ENCODE measurements around the gene KDM4B.

KDM4B gene

GRCh38 chr19:5035105-5035761 is 66.3 kb downstream of the KDM4B start:
- DNase-seq (ENCODE audit: low read depth) = no peak

DNA sequence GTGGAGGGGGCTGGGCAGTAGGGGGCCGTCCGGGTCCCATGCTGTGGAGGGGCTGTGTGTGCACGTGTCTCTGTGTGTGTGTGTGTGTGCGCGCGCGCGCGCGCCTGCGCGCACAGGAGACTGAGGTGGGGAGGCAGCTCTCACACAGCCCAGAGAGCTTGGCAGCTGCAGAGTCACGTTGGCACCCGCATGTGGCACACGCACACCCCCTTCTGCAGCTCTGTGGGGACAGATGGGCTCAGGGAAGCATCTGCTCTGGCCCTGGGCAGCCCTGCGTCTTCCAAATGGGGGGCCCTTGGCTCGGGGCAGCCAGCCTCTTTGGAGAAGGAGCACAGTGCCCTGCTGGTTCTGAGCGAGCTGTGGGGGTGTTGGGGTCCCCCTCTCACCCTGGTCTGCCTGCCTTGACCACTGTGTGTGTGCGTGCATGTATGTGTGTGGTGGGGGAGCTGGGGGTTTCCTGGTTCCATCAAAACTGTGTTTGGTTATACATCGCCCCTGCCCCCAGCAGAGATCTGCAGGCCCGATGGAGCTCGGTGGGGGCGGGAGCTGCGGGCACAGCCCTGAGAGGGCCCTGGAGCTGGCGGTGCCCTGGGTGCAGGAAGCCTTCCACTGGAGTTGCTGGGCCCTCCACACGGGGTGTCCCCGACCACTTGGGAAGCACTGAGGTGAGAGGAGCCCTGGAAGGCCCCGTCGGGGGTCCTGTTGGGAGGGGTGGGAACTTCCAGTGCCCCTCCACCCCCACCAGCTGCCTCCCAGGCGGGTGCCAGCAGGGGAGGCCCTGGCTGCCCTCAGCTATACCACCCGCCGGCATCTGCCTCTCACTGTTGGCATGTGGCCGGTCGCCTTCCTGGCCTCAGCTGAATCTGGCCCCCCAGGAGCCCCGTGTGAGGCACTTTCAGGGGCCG is 67.1 kb downstream of the KDM4B start:
- no peak for DNase-seq (ENCODE audit: low read depth)

DNA sequence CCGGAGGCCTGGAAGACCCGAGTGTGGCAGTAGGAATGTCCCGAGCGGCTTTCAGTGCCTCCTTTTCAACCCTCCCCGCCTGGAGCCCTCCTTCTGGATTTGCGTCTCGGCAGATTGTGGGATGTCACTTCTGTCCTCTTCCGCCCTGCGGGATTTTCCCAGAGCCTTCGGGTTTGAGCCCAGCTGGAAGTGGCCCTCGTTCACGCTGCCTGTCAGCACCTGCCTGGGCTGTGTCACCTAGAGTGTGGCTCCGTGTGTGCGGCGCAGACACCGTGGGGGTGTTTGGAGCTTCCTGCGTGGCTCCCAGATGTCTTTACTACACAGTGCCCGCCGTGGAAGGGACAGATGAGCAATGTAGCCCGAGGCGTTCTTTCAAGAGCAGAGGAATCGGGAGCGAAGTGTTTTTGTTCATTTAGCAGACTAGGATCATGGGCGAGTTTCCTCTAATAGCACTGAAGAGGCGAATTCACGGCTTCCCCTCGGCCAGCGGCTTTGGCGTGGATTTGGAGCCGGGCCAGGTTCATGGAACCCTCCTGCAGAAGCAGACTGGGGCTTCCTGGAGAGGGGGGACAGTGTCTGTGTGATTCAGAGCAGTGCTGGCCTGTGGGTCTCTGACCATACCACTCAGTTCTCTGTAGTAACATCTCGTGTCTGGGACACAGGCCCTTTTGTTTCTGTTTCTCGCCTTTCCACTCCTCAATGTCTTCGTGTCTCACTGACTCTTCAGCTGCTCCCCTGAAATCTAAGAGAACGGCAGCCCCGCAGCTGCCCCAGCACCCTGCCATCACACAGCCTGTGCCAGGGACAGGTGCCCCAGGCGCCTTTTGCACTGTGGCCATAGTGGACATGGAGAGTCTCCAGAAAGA is 68.0 kb downstream of the KDM4B start:
- DNase-seq (ENCODE audit: low read depth) = no peak

GRCh38 chr19:5037936-5038335 is 69.0 kb downstream of the KDM4B start:
- no peak for DNase-seq (ENCODE audit: low read depth)

GRCh38 chr19:5038631-5039271 is 69.8 kb downstream of the KDM4B start:
- DNase-seq (ENCODE audit: low read depth) = no peak

DNA sequence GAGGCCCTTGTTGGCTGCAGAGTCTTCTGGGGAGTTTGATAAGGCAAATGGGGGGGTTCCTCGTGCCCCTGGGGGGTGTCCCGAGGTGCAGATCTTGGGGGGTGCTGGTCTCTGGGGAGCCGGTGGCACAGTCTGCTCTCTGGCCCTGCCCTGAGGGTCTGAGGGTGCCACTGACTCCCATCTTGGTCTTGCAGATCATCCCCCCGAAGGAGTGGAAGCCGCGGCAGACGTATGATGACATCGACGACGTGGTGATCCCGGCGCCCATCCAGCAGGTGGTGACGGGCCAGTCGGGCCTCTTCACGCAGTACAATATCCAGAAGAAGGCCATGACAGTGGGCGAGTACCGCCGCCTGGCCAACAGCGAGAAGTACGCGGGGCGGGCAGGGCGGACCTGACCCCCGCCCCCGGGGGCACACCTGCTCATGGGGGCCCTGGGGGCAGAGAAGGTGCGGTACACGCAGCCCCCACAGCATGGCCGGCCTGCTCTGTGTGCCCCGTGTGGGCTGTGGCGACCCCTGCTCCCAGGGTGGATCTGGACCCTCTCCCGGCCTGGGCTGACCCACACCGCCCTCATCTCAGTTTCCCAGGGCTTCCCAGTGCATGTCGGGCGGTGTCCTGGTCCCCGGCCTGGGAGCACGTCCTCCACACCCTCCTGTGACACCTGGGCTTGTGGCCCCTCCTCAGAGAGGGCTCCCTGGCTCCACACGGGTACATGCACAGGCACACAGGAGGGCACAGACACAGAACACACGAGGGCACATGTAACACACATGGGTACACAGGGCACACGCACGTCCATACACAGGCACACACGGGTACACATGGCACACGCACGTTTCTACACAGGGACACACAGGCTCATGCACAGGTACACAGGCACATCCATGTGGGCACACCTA is 71.0 kb downstream of the KDM4B start:
- no peak for DNase-seq (ENCODE audit: low read depth)

DNA sequence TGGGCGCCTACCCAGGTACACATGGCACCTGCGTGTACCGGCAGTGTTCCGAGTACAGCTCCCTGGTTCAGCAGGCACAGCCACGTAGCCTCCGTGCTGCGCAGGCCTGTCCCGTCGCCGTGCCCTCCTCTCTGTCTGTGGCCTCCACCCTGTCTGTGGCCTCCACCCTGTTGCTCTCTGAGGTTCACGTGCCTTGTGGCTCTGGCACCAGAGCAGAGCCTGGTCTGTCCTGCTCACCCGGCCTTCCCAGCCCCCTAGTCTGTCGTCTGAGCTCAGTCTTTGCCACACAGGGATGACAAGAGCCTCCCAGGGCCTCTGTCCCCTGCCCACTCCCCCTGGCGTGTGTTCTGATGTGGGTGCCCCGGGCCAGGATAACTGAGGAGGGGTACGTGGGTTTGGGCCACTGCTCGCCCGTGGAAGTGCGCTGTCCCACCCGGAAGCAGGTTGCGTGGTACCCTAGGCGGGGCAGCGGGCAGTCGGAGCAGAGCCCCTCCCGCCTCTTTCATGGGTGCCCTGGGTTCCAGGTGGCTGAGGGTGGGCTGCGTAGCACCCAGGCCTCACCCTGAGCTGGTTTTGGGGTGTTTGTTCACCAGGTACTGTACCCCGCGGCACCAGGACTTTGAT is 71.7 kb downstream of the KDM4B start:
- no peak for DNase-seq (ENCODE audit: low read depth)

GRCh38 chr19:5041168-5041912 is 72.4 kb downstream of the KDM4B start:
- DNase-seq (ENCODE audit: low read depth) = no peak

DNA sequence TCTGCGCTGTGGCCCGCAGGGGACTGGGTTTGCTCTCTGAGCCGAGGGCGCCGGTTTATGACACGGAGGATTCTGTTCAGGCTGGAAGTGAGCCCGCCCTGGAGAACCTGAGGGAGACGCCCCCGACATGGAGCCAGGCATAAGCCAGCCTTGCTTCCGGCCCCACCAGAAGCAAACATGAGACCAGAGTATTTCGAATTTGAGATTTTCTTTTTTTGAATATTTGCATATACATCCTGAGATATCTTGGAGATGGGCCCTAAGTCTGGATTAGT is 72.9 kb downstream of the KDM4B start:
- DNase-seq (ENCODE audit: low read depth) = no peak

GRCh38 chr19:5042556-5042955 is 73.6 kb downstream of the KDM4B start:
- no peak for DNase-seq (ENCODE audit: low read depth)

GRCh38 chr19:5045029-5045428 is 76.1 kb downstream of the KDM4B start:
- no peak for DNase-seq (ENCODE audit: low read depth)

DNA sequence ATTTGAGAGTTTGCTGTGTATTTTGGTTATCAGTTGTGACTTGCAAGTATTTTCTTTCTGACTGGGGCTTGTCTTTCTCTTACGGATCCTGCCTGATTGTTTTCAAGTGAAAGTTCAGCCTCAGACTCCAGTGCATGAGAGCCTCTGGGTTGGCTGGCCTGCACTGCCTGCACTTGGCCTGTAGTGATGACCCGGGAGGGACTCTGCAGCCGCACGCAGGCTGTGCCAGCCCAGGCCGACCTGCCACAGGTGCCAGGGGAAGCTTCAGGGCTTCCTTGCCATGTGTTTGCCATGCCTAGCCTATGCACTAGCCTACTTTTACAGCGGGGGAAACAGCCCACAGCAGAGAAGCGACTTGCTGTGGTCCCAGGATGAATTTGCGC is 77.0 kb downstream of the KDM4B start:
- no peak for DNase-seq (ENCODE audit: low read depth)

DNA sequence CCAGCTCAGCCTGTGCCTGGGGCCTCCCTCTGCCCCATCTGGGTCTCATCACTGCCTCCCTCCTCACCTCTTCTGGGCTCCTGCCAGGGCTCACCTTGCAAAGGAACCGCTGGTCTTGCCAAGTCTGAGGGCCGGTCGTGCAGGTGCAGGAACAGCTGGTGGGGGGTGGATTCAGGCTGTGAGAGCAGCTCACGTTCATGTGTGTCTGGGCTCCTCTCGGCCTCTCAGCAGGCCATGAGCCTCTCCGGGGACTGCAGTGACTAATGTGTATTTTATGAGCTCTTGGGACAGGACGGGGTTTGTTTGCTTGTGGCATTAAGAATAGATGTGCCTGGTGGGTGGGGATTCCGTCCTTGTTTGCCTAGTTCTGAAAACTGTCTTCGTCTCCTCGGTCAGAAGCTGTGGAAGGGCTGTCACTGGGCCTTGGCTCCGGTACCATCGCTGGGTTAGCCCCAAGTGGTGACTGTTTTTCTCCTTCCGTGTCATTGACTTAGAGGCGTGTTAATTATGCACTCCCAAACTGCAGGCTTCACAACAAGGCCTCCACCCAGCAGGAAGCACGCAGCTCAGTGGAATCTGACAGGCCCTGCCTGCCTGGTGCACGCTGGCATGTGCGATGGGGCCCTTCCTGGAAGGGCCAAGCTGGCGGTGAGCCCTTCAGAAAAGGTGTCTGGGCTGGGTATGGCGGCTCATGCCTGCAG is 77.6 kb downstream of the KDM4B start:
- DNase-seq (ENCODE audit: low read depth) = no peak

DNA sequence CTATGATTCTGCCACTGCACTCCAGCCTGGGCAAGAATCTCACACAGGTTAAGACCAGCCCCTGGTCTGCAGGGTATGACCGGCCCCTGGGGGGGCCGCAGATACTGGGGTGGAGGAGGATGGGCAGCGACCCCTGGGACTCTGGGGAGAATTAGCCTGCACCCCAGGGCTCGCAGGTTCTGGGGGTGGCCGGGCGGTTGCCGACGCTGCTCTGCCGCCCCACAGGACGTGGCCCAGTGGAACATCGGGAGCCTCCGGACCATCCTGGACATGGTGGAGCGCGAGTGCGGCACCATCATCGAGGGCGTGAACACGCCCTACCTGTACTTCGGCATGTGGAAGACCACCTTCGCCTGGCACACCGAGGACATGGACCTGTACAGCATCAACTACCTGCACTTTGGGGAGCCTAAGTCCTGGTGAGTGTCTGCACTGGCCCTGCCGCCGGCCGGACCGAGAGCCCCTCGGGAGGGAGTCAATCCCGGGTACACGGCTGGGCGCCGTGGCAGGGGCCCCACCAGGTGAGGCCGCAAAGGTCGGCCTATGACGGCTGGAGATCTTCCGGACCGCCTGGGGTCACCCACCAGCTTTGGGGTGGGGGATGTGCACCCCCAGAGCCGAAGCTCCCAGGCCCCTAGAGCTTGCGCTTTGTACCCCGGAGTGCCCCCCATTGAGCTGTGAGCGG is 78.5 kb downstream of the KDM4B start:
- no peak for DNase-seq (ENCODE audit: low read depth)

GRCh38 chr19:5048091-5048726 is 79.3 kb downstream of the KDM4B start:
- DNase-seq (ENCODE audit: low read depth) = peak; percentile 45

DNA sequence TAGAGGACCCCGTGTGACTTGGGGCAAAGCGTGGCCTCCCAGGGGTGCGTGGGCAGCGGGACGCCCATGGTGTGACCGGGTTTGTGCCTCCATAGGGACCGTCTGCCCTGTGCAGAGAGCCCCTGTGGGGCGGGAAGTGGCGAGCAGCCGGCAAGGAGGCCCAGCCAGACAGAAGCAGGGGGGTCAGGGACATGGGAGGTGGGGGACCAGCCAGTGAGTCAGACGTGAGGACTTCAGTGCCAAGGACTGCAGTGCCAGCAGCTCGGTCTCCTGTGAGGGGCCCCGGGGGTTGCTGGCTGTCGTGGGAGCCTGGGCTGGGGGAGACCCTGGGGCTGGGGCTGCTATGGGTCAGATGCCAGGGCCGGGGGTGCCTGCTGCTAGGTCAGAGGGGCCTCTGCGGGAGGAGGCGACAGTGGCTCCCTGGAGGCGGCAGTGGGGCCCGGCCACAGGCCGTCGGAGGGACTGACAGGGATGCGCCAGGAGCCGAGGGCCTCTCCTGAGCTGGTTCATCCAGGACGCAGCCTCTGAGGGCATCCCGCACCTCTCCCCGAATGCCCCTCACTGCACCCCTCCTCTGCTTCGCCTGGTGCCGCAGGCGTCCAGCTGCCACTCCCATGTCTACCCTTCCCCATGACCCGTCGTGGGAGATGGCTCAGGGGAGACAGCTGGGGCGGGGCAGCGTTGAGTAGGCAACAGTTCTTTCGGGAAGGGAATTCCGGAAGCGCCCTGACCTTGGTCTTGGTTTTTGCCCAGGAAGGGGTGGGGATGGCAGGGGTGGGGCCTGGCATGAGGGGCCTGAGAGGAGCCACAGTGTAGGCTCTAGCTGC is 80.0 kb downstream of the KDM4B start:
- DNase-seq (ENCODE audit: low read depth) = no peak

GRCh38 chr19:5049561-5049960 is 80.6 kb downstream of the KDM4B start:
- no peak for DNase-seq (ENCODE audit: low read depth)
